ENCODE results near the gene NAA80.

NAA80 gene

GRCh38 chr3:50299929-50300680, 900 bp upstream of the NAA80 start:
- H3K4me3 ChIP-seq (replicated peaks in 1 of 2; ENCODE audit: low read depth in 2 of 2, low read length in 2 of 2), result peak overlapping the region; percentile 28 to 50
- no peak for TF ChIP-seq CTCF (IDR thresholded peaks at IDR 0.05; ENCODE audit: low read depth, low read length)
- DNase-seq (ENCODE audit: low read depth in 2 of 2), result peak; percentile 51 to 84

GRCh38 chr3:50299638-50299928, 378 bp upstream of the NAA80 start:
- TF ChIP-seq CTCF (IDR thresholded peaks at IDR 0.05; ENCODE audit: low read depth, low read length), result no peak
- DNase-seq (ENCODE audit: low read depth in 2 of 2), result no peak

GRCh38 chr3:50297896-50298725, 1.1 kb downstream of the NAA80 start:
- peak overlapping the region; percentile 65 to 88 for H3K4me3 ChIP-seq (replicated peaks in 1 of 2; ENCODE audit: low read depth in 2 of 2, low read length in 2 of 2)
- TF ChIP-seq CTCF (IDR thresholded peaks at IDR 0.05; ENCODE audit: low read depth, low read length), result peak; percentile 31
- no peak for DNase-seq (ENCODE audit: low read depth in 2 of 2)

More at GRCh38 chr3:50299638-50299928, 378 bp upstream of the NAA80 start:
- H3K4me3 ChIP-seq (replicated peaks in 1 of 2; ENCODE audit: low read depth in 2 of 2, low read length in 2 of 2), result peak overlapping the region; percentile 28 to 50

GRCh38 chr3:50297384-50297775, 1.8 kb downstream of the NAA80 start:
- no peak overlapping the region for H3K4me3 ChIP-seq (replicated peaks in 1 of 2; ENCODE audit: low read depth in 2 of 2, low read length in 2 of 2)
- TF ChIP-seq CTCF (IDR thresholded peaks at IDR 0.05; ENCODE audit: low read depth, low read length), result no peak
- no peak for DNase-seq (ENCODE audit: low read depth in 2 of 2)

GRCh38 chr3:50296721-50297383, 2.4 kb downstream of the NAA80 start:
- H3K4me3 ChIP-seq (replicated peaks in 1 of 2; ENCODE audit: low read depth in 2 of 2, low read length in 2 of 2), result no peak overlapping the region
- no peak for DNase-seq (ENCODE audit: low read depth in 2 of 2)
- no peak for TF ChIP-seq CTCF (IDR thresholded peaks at IDR 0.05; ENCODE audit: low read depth, low read length)

GRCh38 chr3:50295553-50296431, 3.4 kb downstream of the NAA80 start:
- no peak overlapping the region for H3K4me3 ChIP-seq (replicated peaks in 1 of 2; ENCODE audit: low read depth in 2 of 2, low read length in 2 of 2)
- TF ChIP-seq CTCF (IDR thresholded peaks at IDR 0.05; ENCODE audit: low read depth, low read length), result no peak
- DNase-seq (ENCODE audit: low read depth in 2 of 2), result no peak
